Natural killer cell (primary cell): ENCODE data around the gene GPRIN3. TPM values are rescaled to one million over a fixed set of nuclear protein-coding genes. Genes with fewer than 3 reads are reported as not detected.

ENCODE experiments used
- ATAC-seq, 3 donors: fragments of 150-1000 bp in 2 of 3; fragments of 200-7000 bp in 1 of 3; cut with Tn5 transposase; 1 replicate in 1 of 3; 2 replicates in 2 of 3; pipeline ENCODE4 v1.10.0; 2021; ENCODE audit warnings: mild to moderate bottlenecking in 2 of 3, moderate library complexity in 2 of 3
- DNase-seq, 2 donors: peaks; one replicate each; pipeline versions ENCODE4 v3.0.0 to v3.0.0-alpha.2; 2013 to 2021; ENCODE audit warnings: mixed read lengths in 1 of 2
- H3K27ac ChIP-seq: one replicate; pipeline ENCODE4 v1.5.1; 2013; ENCODE audit warnings: mild to moderate bottlenecking, low read length
- H3K27me3 ChIP-seq: one replicate; pipeline ENCODE4 v1.6.1; 2013; ENCODE audit warnings: low read length; ENCODE audit not compliant: control insufficient read depth, insufficient read depth
- H3K36me3 ChIP-seq: one replicate; pipeline ENCODE4 v1.6.1; 2013; ENCODE audit warnings: low read length; ENCODE audit not compliant: control insufficient read depth, insufficient read depth
- H3K4me1 ChIP-seq: one replicate; pipeline ENCODE4 v1.6.1; 2013; ENCODE audit warnings: low read length; ENCODE audit not compliant: control insufficient read depth, insufficient read depth
- H3K4me3 ChIP-seq: one replicate; pipeline ENCODE4 v1.5.1; 2013; ENCODE audit warnings: low read length
- H3K9me3 ChIP-seq: one replicate; pipeline ENCODE4 v1.6.1; 2013; ENCODE audit warnings: low read length; ENCODE audit not compliant: control insufficient read depth, insufficient read depth
- H3K27ac Mint-ChIP-seq, 2 donors: one replicate each; pipeline ENCODE4 v1.8.0; 2022; ENCODE audit warnings: mild to moderate bottlenecking in 2 of 2, mixed read lengths in 2 of 2, moderate library complexity in 1 of 2
- H3K27me3 Mint-ChIP-seq, 2 donors: one replicate each; pipeline ENCODE4 v1.8.0; 2022; ENCODE audit warnings: low read depth in 2 of 2, mixed read lengths in 2 of 2
- H3K36me3 Mint-ChIP-seq: one replicate; pipeline ENCODE4 v1.8.0; 2022; ENCODE audit warnings: mixed read lengths
- H3K4me1 Mint-ChIP-seq, 2 donors: one replicate each; pipeline ENCODE4 v1.8.0; 2022; ENCODE audit warnings: mixed read lengths in 2 of 2
- H3K4me3 Mint-ChIP-seq: one replicate; pipeline ENCODE4 v1.8.0; 2022; ENCODE audit warnings: mild to moderate bottlenecking, moderate library complexity, mixed read lengths
- H3K9me3 Mint-ChIP-seq, 2 donors: one replicate each; pipeline ENCODE4 v1.8.0; 2022; ENCODE audit warnings: mixed read lengths in 2 of 2
- WGBS: methylation state at CpG from one replicate; pipeline ENCODE4 v1.1.7; 2013; ENCODE audit warnings: missing lambda C conversion rate; ENCODE audit not compliant: insufficient coverage; 5-methylcytosine and 5-hydroxymethylcytosine counted together
- intact Hi-C: fragments of 100-400 bp; cut with micrococcal nuclease; formaldehyde crosslinking; loops from one replicate; pipeline ENCODE4 v1.14.2; 2022
- total RNA-seq, 4 donors: library from RNA; stranded (reverse); fragments of 120-200 nt in 1 of 4; gene quantifications; one replicate each; pipeline versions ENCODE4 v1.2.3 to v1.2.4, GENCODE V29; 2013 to 2022
- TF ChIP-seq, protein P1 (sequence below): fragments of 200-600 bp; IDR thresholded peaks from one replicate; pipeline ENCODE4 v1.8.0; 2022; ENCODE audit warnings: antibody characterized with exemption

The GPRIN3 gene
- total RNA-seq, 3 donors from 2014 or later (not counting 1 experiment from before 2014, with no cell fraction given): 48.3 to 50.7 (median 48.5) TPM

DNA sequence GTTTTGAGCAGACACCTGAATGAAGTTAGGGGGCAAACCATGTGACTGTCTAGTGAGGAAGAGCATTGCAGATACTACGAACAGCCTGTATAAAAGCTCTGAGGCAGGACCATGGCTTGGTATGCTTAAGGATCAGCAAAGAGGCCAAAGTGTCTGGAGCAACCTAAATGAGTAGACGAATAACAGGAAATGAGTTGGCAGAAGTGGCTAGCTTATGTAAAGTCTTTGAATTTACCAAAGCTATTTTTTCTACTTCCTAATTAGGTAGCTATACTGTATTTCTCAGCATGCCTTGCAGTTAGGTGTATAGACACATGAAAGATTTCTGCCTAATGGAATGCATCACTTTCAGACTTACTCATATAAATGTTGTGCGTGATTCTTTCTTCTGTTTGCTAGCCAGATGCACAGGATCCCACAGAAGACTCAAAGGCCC lies 9.3 kb upstream of the GPRIN3 start:
- peak overlapping the region; percentile 50 for H3K27ac ChIP-seq
- WGBS: 5% methylated on average over 3 of the region's 3 CpGs

DNA sequence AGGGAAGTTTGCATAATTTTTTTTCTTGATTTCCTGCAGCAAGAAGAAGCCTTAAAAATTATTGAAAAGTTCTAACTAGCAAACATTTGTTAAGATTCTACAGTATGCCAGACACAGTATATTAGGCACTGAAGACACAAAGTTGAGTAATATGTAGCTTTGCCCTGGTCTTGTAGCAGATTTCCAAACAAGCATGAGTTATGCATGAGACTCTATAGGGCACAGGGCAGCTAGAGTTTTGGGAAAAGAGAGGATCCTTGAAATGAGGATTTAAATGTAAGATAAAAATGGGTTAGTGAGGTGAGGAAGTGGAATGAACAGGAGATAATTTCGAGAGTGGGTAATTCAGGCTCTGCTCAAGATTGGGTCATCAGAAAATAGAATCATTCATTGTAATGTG lies 8.6 kb upstream of the GPRIN3 start:
- H3K36me3 Mint-ChIP-seq: no peaks in the 10 kb centered on the region
- Histone ChIP-seq H3K36me3 (no peaks in the 10 kb centered on the region), H3K4me3 (no peak overlapping the region), H3K4me1 (peaks cover 11% of the 10 kb centered on the region), H3K27ac (no peak overlapping the region), H3K9me3 (no peaks in the 10 kb centered on the region), H3K27me3 (no peaks in the 10 kb centered on the region)
- no peak for DNase-seq
- H3K4me3 Mint-ChIP-seq: peak overlapping the region; percentile 68
- H3K9me3 Mint-ChIP-seq: no peaks in the 10 kb centered on the region
- 50% methylated on average over 1 of the region's 1 CpG for WGBS
- peak overlapping the region; percentile 83 to 85 for H3K27ac Mint-ChIP-seq
- H3K4me1 Mint-ChIP-seq: peaks cover 17% of the 10 kb centered on the region in 2 donors
- TF ChIP-seq, protein P1, sequence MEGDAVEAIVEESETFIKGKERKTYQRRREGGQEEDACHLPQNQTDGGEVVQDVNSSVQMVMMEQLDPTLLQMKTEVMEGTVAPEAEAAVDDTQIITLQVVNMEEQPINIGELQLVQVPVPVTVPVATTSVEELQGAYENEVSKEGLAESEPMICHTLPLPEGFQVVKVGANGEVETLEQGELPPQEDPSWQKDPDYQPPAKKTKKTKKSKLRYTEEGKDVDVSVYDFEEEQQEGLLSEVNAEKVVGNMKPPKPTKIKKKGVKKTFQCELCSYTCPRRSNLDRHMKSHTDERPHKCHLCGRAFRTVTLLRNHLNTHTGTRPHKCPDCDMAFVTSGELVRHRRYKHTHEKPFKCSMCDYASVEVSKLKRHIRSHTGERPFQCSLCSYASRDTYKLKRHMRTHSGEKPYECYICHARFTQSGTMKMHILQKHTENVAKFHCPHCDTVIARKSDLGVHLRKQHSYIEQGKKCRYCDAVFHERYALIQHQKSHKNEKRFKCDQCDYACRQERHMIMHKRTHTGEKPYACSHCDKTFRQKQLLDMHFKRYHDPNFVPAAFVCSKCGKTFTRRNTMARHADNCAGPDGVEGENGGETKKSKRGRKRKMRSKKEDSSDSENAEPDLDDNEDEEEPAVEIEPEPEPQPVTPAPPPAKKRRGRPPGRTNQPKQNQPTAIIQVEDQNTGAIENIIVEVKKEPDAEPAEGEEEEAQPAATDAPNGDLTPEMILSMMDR: no peak
- ATAC-seq: no peak
- intact Hi-C loops: loop anchor here (2.0 kb wide), 1 partner anchor 17 kb away; no protein-coding TSS in a partner anchor
- no peaks in the 10 kb centered on the region for H3K27me3 Mint-ChIP-seq

More for the DNA sequence above, 9.3 kb upstream of the GPRIN3 start:
- TF ChIP-seq, protein P1: no peak
- peaks cover 17% of the 10 kb centered on the region in 2 donors for H3K4me1 Mint-ChIP-seq
- H3K27me3 ChIP-seq: no peaks in the 10 kb centered on the region
- H3K9me3 Mint-ChIP-seq: no peaks in the 10 kb centered on the region
- no peaks in the 10 kb centered on the region for H3K9me3 ChIP-seq
- no peaks in the 10 kb centered on the region for H3K36me3 ChIP-seq
- H3K27ac Mint-ChIP-seq: peak overlapping the region; percentile 83 to 85
- DNase-seq (peak in 1 of 2 donors; percentile 69), ATAC-seq (peak; percentile 84 to 89 (median 87))
- intact Hi-C loops: loop anchor here (2.0 kb wide), 1 partner anchor 18 kb away; no protein-coding TSS in a partner anchor
- no peak overlapping the region for H3K4me3 ChIP-seq
- no peaks in the 10 kb centered on the region for H3K27me3 Mint-ChIP-seq
- peaks cover 11% of the 10 kb centered on the region for H3K4me1 ChIP-seq
- no peaks in the 10 kb centered on the region for H3K36me3 Mint-ChIP-seq
- H3K4me3 Mint-ChIP-seq: peak overlapping the region; percentile 2

DNA sequence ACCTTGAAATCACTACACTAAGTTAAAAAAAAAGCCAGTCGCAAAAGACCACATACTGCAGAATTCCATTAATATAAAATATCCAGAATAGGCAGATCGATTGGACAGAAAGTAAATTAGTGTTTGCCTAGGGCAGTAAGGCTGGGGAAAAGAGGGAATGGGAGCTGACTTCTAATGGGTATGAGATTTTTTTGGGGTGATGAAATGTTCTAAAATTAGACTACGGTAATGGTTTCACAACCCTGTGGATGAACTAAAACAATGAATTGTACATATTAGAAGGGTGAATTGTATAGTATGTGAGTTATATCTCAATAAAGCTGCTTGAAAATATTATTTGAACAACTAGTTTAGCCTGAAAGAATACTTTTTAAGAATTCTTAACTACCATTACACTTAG lies 6.7 kb upstream of the GPRIN3 start:
- DNase-seq: no peak
- Mint-ChIP-seq H3K27ac (no peak overlapping the region), H3K36me3 (no peaks in the 10 kb centered on the region), H3K4me3 (no peak overlapping the region), H3K9me3 (no peaks in the 10 kb centered on the region), H3K27me3 (no peaks in the 10 kb centered on the region), H3K4me1 (peaks cover 17 to 22% of the 10 kb centered on the region in 2 donors)
- ATAC-seq: no peak
- TF ChIP-seq, protein P1: no peak
- H3K27me3 ChIP-seq: no peaks in the 10 kb centered on the region
- H3K9me3 ChIP-seq: no peaks in the 10 kb centered on the region
- intact Hi-C loops: no loop called here
- WGBS: 100% methylated on average over 2 of the region's 3 CpGs
- peaks cover 11% of the 10 kb centered on the region for H3K4me1 ChIP-seq
- no peak overlapping the region for H3K4me3 ChIP-seq
- no peak overlapping the region for H3K27ac ChIP-seq
- no peaks in the 10 kb centered on the region for H3K36me3 ChIP-seq

DNA sequence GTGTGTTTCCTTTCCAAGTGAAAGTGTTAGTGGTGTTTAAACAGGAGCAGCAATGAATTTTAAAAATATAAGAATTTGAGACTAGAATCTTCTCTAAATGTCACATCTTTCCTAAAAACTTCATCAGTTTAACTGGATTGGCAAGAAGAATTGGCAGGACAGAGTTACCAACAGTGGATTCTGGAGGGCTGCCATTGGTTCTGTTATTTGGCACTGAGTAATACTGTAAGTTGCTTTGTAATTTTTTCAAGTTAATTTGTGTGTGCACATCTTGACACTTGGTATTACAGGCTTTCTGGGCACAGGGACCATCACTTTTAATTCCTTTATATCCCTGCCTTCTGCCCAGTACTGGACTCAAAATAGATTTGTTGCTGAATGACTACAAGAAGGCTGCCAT lies 4.5 kb upstream of the GPRIN3 start:
- Mint-ChIP-seq H3K4me3 (no peak overlapping the region), H3K36me3 (no peaks in the 10 kb centered on the region), H3K4me1 (peaks cover 20 to 24% of the 10 kb centered on the region in 2 donors), H3K9me3 (no peaks in the 10 kb centered on the region), H3K27me3 (no peaks in the 10 kb centered on the region), H3K27ac (no peak overlapping the region)
- Histone ChIP-seq H3K36me3 (no peaks in the 10 kb centered on the region), H3K27ac (no peak overlapping the region), H3K4me3 (no peak overlapping the region), H3K27me3 (no peaks in the 10 kb centered on the region), H3K4me1 (peaks cover 10% of the 10 kb centered on the region), H3K9me3 (no peaks in the 10 kb centered on the region)
- DNase-seq (no peak), ATAC-seq (no peak)
- TF ChIP-seq, protein P1: no peak
- intact Hi-C loops: no loop called here
